Fibroblast of lung (primary cell): Measurements from ENCODE around the gene NDUFA13.

Experiments
- CTCF ChIP-seq, 2 donors: IDR thresholded peaks in 1 of 2; conservative IDR thresholded peaks in 1 of 2; 1 replicate in 1 of 2; 2 replicates in 1 of 2; pipeline ENCODE4 v1.5.1; 2011 to 2012; ENCODE audit warnings: low read length in 2 of 2, control low read depth in 1 of 2, inconsistent platforms in 1 of 2, low read depth in 1 of 2, mild to moderate bottlenecking in 1 of 2
- EZH2 ChIP-seq: IDR thresholded peaks from 2 replicates; pipeline ENCODE4 v1.5.1; 2012; ENCODE audit warnings: low read length, control low read depth, mild to moderate bottlenecking; ENCODE audit errors: missing control alignments

GRCh38 chr19:19528721-19529490 lies 12.9 kb downstream of the NDUFA13 start, which contains the start of gene YJEFN3:
- TF ChIP-seq CTCF (conservative IDR thresholded peaks at IDR 0.05 in 1 of 2, IDR thresholded peaks at IDR 0.05 in 1 of 2; ENCODE audit: low read depth in 1 of 2, low read length in 2 of 2) (no peak), EZH2 (no peak)
